Colon (tissue), 2 donors: Measurements from ENCODE around the gene SLC35F3.

ENCODE experiments used
- FAIRE-seq: peaks from 2 replicates; lab custom pipeline; 2012; peaks lifted over from hg19 to GRCh38; lab: Jason Lieb, UNC
- donor health status: control.
- donor health status: control.

Gene SLC35F3

DNA sequence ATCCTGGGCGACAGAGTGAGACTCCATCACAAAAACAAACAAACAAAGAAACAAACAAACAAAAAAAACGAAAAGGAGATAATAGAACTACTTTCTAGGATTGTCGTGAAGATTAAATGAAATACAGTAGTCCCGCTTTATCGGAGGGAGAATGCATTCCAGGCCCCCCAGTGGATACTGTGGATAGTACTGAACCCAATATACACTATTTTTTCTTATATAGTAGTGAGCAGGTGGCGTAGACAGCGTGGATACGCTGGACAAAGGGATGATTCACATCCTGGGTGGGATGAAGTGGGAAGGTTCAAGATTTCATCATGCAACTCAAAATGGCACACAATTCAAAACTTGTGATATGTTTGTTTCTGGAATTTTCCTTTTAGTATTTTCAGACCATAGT, 8.0 kb downstream of the SLC35F3 start:
- FAIRE-seq: no peak

DNA sequence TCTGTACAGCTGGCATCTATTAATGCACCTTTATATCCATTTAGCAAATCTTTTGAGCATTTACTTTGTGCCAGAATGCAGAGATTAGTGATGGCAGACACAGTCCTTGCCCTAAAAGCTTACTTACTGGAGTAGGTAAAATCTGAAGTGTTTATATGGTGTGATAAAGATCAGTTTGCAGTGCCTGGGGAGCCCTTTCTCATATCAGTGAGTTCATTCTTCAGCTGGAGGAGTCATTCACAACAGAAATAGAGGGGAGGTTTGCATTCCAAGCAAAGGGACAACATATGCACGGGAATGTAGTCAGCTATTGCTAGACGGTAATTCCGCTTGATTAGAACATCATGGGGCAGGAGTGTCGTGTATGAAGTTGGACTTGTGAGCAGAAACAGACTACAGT, 8.4 kb downstream of the SLC35F3 start:
- no peak for FAIRE-seq

DNA sequence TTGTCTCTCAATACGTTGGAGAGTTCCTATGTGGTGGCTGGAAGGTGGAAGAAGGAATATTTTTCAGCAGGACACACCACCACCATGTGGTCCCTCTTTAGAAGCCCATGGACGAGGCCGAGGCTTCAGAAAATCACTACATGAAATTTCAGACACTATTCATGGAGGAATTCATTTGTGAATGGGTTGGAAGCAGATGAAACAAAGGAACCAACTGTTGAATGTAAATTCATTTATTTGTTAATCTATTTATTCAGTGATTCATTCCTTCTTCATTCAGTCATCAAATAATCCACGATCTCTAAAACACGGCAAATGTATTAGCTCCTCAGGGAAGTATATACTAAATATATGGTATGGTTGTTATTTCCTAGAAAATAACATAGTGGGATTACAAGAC, 12.2 kb downstream of the SLC35F3 start:
- FAIRE-seq: no peak

DNA sequence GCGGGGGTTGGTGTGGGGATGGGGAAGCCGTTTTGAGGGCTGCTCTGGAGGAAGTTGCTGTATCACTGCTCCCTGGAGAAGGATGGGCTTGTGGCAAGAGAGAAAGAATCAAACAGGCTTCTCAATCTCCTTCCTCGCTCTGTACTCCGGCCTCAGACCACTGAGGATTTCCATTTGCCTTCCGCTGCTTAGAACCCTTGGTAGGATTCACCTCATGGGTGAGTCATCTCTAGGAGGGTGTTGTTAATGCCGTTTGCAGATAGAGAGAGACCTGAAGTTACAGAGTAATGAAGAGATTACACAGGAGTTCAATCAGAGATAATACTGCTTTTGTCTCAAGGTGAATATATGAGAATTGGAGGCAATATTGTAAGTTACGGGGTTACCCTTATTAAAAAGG, 15.3 kb downstream of the SLC35F3 start:
- no peak for FAIRE-seq

DNA sequence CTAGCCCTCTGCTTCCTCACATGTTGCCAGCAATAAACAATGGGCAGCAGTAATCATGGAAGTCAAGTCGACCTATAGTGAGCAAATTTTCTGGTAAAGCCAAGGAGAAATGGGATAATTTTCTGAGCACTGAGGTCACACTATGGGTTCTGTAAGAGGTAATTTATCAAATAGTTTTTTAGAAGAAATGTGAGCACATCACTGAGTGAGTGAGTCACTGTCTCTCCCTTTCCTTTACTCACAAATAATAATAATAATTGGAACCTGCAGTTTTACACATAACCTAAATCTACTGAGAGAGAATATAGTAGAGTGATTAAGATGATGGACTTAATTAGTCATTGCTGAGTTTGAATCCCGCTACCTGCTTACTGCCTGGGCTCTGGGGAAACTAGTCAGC, 23.6 kb downstream of the SLC35F3 start:
- no peak for FAIRE-seq

DNA sequence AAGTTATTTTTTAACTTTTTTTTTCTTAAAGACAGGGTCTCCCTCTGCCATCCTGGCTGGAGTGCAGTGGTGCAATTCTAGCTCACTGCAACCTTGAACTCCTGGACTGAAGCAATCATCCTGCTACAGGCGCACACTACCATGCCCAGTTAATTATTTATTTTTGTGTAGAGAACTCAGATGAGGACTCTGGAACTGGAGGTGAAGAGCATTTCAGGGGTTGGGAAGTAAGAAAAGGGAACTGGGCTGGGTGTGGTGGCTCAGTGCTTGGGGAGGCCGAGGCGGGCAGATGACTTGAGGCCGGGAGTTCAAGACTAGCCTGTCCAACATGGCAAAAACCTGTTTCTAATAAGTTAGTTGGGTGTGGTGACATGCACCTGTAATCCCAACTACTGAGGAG, 28.9 kb downstream of the SLC35F3 start:
- FAIRE-seq: no peak

DNA sequence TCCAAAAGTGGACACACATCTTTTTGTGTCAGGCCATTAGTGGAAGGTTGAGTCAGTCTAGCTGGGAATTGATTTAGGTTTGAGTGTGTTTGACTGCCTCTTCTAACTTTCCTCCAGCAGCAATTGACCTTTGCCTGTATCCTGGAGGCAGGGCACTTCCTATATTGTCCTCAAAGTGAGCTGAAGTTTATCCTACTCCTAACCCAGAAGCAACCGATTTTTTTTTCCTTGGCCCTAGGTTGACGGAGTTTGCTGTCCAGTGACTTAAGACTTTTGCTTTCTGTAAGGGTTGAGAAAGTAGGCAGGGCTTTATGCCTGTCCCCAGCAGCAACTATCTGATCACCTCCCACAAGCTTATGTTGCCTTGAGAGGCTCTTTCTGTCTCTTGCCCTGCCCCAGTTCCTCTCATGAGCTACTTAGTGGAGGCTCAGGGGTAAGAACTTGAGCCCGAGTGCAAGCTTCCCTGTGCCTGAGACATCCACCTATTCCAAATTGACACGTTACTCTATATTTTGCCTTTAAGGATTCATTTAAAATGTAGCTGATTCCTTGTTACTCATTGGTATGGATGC, 30.9 kb downstream of the SLC35F3 start:
- no peak for FAIRE-seq

DNA sequence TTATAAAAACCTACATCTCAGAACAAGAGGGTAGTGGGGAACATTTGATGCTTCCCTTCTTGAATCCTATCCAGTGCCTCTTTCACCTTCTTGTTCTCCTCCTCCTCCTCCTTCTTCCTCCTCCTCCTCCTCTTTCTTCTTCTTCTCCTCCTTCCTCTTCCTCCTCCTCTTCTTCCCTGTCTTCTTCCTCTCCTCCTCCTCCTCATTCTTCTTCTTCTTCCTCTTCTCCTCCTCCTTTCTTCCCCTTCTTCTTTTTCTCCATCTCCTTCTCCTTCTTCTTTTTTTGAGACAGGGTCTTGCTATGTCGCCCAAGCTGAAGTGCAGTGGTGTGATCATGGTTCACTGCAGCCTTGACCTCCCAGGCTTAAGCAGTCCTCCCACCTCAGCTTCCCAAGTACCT, 31.9 kb downstream of the SLC35F3 start:
- no peak for FAIRE-seq

DNA sequence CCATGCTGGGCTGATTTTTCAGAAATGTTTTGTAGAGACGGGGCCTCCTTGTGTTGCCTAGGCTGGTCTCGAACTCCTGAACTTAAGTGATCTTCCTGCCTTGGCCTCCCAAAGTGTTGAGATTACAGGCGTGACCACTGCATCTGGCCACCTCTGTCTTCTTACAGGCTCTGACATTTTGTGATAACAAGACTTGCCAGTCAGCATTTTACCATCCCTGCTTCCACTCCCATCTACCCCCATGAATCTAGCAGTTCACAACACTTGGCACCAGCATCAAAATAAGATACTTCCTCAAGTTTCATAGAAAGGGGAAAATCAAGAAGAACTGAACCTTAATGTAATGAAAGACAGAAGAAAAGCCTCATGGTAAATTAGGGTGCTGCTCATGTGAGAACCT, 32.4 kb downstream of the SLC35F3 start:
- no peak for FAIRE-seq

DNA sequence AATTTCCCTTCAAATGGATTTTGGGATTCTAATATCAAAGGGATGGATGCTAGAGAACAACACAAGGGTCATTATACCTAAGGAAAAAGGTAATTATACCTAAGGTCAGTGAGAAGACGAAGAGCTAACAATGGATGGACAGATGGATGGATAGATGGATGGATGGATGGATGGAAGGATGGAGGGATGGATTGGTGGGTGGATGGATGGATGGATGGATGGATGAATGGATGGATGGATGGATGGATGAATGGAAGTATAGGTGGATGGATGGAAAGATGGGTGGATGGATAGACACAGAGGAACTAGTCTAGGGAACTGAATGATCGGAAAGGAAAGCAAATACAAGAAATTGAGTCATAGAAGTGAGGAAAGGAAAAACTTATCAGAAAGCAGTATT, 34.0 kb downstream of the SLC35F3 start:
- FAIRE-seq: no peak

DNA sequence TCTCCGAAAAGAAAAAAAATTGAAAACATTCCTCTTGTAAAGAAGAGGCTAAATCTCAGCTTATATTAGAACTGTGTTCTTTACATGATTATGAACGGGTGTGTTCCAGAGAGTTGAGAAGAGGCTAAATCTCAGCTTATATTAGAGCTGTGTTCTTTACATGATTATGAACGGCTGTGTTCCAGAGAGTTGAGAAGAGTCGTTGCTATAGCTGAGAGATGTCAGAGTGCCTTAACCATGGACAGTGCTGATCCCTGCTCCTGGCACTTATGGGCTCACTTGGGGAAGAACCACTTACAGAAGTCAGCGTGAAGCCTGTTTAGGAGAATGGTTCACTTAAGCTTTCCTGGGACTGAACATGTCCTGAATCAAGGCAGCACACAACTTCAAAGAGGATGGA, 35.0 kb downstream of the SLC35F3 start:
- FAIRE-seq: no peak

DNA sequence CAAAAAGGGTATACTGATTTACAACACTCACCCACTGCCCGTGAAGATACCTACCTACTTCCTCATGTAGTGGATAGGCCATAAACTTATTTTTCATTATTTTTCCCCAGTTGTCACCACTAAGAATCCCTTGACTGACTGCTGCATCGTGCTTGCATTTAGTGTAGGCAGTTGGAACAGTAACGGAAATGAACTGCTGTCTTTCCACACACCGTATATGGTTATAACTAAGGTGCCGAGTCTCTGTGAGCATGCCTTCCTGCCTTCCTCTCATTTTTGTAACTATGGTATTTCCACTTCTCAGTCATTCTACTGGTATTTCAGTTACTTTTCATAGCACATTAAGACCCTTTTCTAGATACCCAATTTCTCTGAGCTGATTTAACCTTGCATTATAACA, 36.4 kb downstream of the SLC35F3 start:
- FAIRE-seq: no peak

DNA sequence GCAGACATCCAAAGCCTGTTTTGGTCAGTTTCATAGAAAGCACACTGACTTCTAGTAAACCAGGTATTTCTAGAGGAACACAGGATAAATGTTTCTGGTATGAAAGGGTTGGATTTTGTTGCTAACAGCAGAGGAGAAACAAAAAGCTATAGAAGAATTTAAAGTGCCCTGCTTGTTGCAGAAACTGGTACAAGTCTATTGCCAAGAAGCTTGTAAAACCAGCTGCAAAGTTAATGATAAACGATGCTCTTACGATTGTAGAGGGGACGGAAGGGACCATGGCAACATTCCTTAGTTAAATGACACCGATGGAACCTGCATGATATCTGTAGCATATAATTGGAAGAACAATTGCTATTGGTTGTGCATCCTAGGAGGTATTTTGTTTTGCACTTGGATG, 40.1 kb downstream of the SLC35F3 start:
- FAIRE-seq: no peak

DNA sequence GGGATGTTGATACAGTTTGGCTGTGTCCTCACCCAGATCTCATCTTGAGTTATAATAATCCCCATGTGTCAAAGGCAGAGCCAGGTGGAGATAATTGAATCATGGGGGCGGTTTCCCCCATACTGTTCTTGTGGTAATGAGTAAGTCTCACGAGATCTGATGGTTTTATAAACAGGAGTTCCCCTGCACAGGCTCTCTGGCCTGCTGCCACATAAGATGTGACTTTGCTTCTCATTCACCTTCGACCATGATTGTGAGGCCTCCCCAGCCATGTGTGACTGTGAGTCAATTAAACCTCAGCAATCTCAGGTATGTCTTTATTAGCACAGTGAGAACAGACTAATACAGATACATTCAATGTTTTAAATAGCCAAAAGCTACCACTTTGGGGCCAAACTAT, 41.1 kb downstream of the SLC35F3 start:
- no peak for FAIRE-seq

DNA sequence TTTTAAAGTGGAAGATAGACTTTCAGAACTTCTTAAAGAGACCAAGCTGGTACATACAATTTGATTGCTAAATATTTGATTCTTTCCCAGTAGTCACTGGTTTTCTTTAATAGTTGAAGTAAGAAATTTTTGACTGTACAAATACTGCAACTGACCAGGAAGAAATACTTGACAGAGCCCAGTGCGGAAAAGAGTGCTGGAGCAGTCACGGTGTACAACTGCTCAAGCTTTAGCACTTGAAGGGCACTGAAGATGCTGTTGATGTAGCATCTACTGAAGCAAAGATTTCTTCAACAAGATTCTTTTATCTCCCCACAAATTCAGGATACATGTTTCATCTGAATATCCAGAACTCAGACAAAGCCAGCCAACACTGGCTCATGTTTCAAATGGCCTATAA, 41.5 kb downstream of the SLC35F3 start:
- no peak for FAIRE-seq

DNA sequence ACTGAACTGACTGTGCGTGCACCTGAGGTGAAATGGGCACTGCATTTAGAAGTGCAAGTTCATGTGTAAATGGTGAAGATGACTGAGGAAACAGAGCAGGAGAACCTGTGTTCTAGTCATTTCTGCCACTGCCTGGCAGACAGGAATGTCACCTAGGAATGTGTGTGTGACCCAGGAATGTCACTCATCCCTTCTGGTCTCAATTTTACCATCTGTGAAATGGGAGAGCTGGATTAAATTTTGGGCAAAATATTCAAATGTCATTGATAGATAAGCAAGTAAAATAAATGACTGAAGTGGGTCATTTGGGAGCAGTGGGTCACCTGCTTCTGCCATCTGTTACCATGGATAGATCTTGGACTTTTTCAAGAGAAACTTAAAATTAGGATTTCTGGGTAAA, 42.2 kb downstream of the SLC35F3 start:
- FAIRE-seq: no peak

DNA sequence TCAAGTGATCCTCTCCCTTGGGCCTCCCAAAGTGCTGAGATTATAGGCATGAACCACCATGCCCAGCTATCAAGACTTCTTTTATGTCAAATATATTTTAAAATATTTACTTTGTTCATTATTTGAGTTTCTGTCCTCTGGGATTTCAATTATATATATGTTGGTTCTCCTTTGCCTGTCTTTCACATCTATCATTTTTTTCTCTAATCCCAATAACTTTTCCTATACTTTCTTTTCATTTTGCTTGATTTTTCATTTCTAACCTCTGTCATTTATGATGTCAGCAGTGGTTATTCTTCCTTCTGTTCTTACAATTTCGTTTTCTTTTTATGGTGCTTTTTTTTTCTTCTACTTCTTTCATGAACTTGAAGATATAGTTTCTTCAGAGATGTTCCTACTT, 47.3 kb downstream of the SLC35F3 start:
- no peak for FAIRE-seq

DNA sequence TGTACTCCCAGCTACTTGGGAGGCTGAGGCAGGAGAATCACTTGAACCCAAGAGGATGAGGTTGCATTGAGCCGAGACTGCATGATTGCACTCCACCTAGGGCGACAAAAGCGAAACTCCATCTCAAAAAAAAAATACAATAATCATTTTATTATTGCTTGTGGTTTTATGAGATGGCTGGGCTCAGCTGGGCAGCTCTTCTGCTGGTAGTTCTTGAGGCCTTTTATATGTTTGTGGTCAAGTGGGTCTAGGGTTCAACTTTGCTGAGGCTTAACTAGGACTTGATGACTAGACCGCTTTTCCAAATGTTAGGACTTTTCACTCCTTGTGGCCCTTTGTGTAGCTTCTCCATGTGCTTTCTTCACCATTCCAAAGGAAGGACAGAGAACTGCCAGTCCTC, 53.2 kb downstream of the SLC35F3 start:
- FAIRE-seq: no peak

DNA sequence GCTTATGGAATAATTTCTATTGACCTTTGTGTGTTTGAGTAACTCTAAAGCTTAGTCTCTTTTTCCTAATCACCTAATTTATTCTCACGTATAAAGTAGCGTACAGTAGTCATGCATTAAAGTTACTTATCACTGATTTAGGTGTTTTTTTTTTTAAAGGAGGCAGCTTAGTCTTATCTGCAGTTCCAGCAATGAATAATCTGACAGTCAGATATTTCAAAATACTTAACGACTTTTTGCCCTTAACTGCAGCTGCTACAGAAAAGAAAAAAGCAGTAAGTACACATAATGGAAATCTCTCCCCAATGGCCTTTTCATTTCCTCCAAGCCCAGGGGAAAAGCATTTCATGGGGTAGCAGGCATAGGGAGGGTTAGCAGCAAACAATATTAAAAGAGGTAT, 54.6 kb downstream of the SLC35F3 start:
- no peak for FAIRE-seq

DNA sequence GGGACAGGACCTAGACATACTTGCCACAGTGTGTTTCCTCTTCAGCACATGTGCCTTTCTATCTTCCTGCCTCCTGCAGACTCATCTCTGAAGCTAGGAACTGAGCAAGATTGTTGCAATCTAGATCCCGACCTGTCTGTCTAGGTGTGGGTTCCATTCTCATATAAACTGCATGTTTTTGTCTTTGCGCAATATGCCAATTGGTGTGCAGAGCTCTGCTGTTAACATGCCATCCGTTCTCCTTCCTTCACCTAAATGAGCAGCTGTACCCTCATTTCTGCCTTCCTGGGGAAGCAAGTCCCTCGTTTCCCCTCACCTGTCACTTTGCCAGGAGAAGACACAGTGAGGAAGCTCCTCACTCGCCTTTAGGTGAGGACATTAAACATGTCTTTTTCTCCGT, 55.5 kb downstream of the SLC35F3 start:
- FAIRE-seq: no peak

DNA sequence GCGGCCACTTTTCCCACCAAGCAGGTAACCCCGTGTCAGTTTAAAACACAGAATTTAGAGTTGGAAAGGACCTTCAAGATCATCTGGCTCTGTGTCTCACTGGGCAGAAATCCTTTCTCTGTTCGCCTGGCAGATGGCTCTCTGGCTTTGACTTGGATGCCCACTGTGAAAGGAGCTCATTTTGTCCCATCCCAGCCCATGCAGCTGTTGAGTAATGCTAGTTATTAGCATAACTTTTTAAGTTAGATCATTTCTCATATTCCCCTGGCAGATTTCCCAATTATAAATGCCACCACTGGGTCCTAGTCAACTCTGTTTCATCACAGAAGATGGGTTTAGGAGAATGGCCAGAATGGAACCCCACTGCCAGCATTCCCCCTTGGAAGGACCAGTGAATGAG, 55.9 kb downstream of the SLC35F3 start:
- no peak for FAIRE-seq

DNA sequence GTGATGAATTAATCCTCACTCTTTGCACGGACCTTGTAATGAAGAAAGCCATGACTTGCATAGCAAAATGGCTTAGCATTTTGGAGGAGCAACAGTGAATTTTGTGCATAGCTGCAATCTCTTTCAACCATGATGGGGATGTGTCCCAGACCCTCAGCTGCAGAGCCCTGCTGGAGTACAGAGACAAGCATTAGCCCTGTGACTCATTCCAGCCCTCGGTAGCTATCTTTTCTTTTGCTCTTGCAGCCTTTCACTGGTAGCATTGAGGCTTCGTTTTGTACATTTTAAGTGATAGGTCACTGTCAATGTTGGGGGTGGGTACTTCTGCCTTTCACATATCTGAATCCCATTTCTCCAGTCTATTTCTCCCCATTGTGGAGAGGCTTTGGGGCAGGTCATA, 58.4 kb downstream of the SLC35F3 start:
- FAIRE-seq: no peak

DNA sequence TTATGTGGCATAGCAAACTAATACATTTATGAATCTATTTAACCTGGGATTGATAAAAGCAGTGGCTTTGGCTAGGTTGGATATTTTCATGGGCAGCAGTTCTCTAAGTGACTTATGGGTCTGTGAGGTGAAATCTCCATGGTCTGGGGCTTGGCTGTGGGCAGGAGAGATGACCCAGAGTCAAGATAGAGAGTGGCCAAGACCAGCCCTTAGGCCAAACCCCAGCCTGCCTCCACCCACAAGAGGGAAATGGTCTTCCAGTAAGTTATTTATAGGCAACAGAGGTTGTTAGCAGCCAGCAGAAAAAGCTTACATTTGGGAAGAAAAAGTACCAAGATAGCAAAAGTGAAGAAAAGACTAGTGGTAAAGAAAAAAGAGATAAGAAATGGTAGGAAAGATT, 61.4 kb downstream of the SLC35F3 start:
- no peak for FAIRE-seq

DNA sequence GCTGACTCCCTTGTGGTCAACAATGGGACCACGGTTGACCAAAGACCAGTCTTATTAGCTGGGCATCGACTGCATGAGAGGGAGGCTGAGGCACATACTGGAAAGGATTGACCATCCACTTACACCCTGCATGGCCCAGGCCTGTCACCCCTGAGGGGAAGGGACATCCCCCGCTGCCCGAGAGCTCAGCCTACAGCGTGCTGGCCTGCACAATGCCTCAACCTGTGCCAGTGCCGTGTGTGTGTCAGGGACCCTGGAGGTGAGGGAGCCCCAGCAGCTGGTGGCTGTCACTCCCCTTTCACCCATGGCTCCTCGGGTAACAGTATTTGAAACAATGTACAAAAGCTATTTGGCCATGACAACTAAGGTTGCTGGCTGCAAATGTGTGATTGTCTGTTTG, 67.3 kb downstream of the SLC35F3 start:
- FAIRE-seq: no peak

DNA sequence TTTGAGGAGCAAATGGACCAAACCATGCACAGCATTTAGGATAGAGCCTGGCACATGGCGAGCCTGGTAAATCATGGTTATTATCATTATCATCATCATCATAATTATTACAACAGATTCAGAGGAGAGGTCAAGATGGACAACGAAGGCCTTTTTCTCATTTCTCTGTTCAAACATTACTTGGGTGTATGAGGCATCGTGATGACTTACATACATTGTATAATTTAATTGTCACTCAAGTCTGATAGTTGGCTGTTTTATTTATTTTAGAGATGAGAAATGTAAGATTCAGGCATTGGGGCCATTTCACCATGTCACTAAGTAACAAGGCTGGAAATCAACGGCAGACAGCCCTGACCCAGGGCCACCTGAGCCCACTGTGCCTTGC, 68.1 kb downstream of the SLC35F3 start:
- FAIRE-seq: no peak
